ENCODE results near the gene CLCN4.

Gene CLCN4

DNA sequence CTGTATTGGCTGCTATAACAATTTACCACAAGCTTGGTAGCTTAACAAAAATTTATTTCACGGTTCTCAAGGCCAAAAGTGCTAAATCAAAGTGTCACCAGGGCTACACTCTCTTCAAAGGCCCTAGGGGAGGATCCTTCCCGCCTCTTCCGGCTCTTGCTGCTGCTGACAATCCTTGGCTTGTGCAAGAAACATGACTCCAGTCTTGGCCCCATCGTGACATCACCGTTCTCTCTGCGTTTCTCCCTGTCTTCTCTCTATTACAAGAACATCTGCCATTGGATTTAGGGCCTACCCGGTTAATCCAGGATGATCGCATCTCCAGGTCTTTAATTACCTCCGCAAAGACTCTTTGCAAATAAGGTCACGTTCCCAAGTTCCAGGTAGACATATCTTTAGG lies 10.4 kb upstream of the CLCN4 start:
- TF ChIP-seq, protein P1, sequence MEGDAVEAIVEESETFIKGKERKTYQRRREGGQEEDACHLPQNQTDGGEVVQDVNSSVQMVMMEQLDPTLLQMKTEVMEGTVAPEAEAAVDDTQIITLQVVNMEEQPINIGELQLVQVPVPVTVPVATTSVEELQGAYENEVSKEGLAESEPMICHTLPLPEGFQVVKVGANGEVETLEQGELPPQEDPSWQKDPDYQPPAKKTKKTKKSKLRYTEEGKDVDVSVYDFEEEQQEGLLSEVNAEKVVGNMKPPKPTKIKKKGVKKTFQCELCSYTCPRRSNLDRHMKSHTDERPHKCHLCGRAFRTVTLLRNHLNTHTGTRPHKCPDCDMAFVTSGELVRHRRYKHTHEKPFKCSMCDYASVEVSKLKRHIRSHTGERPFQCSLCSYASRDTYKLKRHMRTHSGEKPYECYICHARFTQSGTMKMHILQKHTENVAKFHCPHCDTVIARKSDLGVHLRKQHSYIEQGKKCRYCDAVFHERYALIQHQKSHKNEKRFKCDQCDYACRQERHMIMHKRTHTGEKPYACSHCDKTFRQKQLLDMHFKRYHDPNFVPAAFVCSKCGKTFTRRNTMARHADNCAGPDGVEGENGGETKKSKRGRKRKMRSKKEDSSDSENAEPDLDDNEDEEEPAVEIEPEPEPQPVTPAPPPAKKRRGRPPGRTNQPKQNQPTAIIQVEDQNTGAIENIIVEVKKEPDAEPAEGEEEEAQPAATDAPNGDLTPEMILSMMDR (IDR thresholded peaks at IDR 0.05), result no peak
- no peak overlapping the region for H3K4me3 ChIP-seq (ENCODE audit: low read depth in 1 of 2, low read length in 1 of 2)
- peaks cover 15% of the 10 kb centered on the region for H3K36me3 ChIP-seq
- no peaks in the 10 kb centered on the region for H3K9me3 ChIP-seq
- H3K27ac ChIP-seq, result no peak overlapping the region
- no peaks in the 10 kb centered on the region for H3K4me1 ChIP-seq (ENCODE audit: control insufficient read depth in 1 of 2, insufficient read depth in 1 of 2, low read depth in 1 of 2, low read length in 1 of 2)
- no peaks in the 10 kb centered on the region for H3K27me3 ChIP-seq

DNA sequence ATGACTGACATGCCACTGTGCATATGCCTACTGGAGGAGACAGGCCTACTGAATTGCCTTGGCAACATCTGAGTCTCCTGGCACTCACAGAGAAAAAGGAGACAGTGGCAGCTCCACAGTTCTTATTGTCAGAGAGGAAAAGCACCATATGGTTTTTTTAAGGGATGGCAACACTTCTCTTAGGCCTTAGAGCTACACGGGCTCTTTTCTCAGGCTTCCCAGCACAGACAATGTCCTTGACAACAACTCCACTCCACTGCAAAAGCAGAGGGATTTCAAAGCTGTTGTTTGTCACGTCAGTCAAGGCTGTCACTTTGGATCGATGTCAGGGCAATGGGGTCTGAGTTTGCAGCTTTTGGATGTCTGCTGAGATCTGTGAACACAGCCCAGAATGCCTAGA lies 4.7 kb upstream of the CLCN4 start:
- TF ChIP-seq, protein P1 (IDR thresholded peaks at IDR 0.05), result no peak
- Histone ChIP-seq H3K27ac (no peak overlapping the region), H3K27me3 (peaks cover under 1% of the 10 kb centered on the region), H3K4me1 (ENCODE audit: control insufficient read depth in 1 of 2, insufficient read depth in 1 of 2, low read depth in 1 of 2, low read length in 1 of 2) (peaks cover 10 to 17% of the 10 kb centered on the region in 2 experiments), H3K9me3 (no peaks in the 10 kb centered on the region), H3K4me3 (ENCODE audit: low read depth in 1 of 2, low read length in 1 of 2) (no peak overlapping the region), H3K36me3 (no peaks in the 10 kb centered on the region)

DNA sequence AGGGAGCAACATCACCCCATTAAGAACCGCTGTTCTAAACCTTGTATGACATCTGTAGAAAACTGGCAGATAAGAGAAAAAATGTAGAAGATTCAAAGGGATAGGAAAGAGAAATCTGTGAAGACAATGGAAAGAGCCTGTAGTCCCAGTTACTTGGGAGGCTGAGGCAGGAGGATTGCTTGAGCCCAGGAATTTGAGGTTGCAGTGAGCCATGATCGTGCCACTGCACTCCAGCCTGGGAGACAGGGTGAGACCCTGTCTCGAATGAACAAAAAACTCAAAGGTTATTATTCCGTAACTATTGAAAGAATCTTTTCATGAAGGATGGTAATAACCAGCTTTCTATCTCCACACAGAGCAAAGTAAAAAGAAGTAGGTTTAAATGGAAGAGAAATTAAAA lies 1.6 kb upstream of the CLCN4 start:
- no peak overlapping the region for H3K4me3 ChIP-seq (ENCODE audit: low read depth in 1 of 2, low read length in 1 of 2)
- TF ChIP-seq, protein P1 (IDR thresholded peaks at IDR 0.05), result no peak
- peaks cover 31% of the 10 kb centered on the region for H3K27me3 ChIP-seq

DNA sequence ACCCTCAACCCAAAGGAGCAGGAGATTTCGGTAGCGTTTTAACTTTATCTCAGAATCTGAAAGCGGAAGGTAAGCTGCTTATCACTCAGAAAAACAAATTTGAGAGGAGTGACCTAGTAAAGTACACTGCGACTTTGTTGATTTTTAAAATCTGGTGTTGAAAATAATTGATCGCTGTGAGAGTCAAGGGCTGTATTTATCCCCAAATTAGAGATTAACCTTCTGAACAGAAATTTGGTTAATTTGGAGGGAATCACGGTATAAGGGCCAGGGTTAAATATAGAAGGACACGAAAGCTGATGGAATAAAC lies 212 bp downstream of the CLCN4 start:
- TF ChIP-seq, protein P1 (IDR thresholded peaks at IDR 0.05), result no peak
- Histone ChIP-seq H3K4me3 (ENCODE audit: low read depth in 1 of 2, low read length in 1 of 2) (peak overlapping the region; percentile 55 to 59), H3K27ac (peak overlapping the region; percentile 87), H3K27me3 (peaks cover 38% of the 10 kb centered on the region), H3K36me3 (no peaks in the 10 kb centered on the region), H3K4me1 (ENCODE audit: control insufficient read depth in 1 of 2, insufficient read depth in 1 of 2, low read depth in 1 of 2, low read length in 1 of 2) (peaks cover 22 to 41% of the 10 kb centered on the region in 2 experiments), H3K9me3 (no peaks in the 10 kb centered on the region)

More for the DNA sequence above, 1.6 kb upstream of the CLCN4 start:
- Histone ChIP-seq H3K4me1 (ENCODE audit: control insufficient read depth in 1 of 2, insufficient read depth in 1 of 2, low read depth in 1 of 2, low read length in 1 of 2) (peaks cover 22 to 41% of the 10 kb centered on the region in 2 experiments), H3K9me3 (no peaks in the 10 kb centered on the region), H3K27ac (no peak overlapping the region), H3K36me3 (no peaks in the 10 kb centered on the region)

DNA sequence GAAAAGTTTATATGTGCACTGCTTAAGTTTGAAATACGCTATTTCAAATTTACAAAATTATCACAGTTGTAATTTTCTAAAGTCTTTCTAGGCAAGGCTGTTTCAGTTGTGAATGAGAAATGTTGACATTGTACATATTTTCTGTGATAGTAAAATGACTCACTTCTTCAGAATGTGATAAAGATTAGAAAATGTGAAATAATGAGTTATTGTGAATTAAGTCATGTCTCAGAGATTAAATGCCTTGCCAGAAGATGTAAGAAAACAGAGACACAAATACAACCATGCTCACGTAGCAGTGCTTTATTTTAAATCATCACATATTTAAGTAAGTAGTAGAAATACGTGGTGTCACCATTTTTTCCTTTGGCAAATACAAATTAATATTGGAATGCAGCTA lies 768 bp downstream of the CLCN4 start:
- H3K9me3 ChIP-seq, result no peaks in the 10 kb centered on the region
- TF ChIP-seq, protein P1 (IDR thresholded peaks at IDR 0.05), result no peak
- peak overlapping the region; percentile 87 for H3K27ac ChIP-seq
- peaks cover 22 to 41% of the 10 kb centered on the region in 2 experiments for H3K4me1 ChIP-seq (ENCODE audit: control insufficient read depth in 1 of 2, insufficient read depth in 1 of 2, low read depth in 1 of 2, low read length in 1 of 2)
- peaks cover 38% of the 10 kb centered on the region for H3K27me3 ChIP-seq
- H3K36me3 ChIP-seq, result no peaks in the 10 kb centered on the region
- peak overlapping the region; percentile 55 to 59 for H3K4me3 ChIP-seq (ENCODE audit: low read depth in 1 of 2, low read length in 1 of 2)
